ENCODE data around the gene OR2B3.
"Not testable (repeated sequence)": the region's sequence is repeated elsewhere in the genome, so short reads cannot be mapped to it uniquely, and the experiment has no call there.

Gene OR2B3

DNA sequence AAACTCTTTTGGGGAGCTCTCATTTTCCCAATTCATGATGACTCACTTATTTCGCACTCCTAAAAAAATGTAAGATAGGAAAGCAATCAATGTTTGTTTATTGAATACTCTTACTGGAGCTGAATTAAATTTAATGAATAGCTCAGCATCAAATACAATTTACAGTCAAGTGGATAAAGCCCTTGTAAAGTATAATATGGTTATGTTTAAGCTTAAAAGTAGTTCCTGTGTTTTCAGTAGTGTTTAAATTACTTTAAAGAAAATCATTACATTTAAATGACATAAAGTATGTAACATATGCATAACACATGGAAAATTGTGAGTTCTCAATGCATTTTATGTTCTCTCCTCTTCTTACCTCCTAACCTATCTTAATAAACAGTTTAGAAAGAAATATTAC lies at the start of gene OR2B3:
Gene OR2B3 (minus strand): TSS at position 101 of the 400 bp plus-strand sequence. CDS start 65 bp downstream, at position 36.
- no peak for DNase-seq

DNA sequence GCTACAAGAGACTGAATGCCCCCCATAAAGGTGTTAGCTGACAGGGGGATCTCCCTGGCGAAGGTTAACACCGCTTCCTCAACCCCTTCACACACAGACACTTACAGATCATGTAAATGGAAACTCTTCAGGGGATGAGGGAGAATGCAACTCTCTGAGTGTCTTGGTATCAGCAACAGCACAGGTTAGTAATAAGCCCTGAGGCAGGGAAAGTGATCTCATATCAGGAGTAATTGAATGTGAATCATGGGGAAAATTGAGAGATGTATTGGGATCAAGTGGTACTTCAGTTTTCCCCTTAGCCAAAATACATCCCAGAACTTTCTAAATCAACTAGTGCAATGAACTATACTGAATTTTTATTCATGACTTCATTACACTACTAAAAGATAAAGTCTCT lies 44.6 kb upstream of the OR2B3 start:
- no peak for DNase-seq

GRCh38 chr6:29130644-29131043 lies 43.5 kb upstream of the OR2B3 start:
- DNase-seq: no peak

DNA sequence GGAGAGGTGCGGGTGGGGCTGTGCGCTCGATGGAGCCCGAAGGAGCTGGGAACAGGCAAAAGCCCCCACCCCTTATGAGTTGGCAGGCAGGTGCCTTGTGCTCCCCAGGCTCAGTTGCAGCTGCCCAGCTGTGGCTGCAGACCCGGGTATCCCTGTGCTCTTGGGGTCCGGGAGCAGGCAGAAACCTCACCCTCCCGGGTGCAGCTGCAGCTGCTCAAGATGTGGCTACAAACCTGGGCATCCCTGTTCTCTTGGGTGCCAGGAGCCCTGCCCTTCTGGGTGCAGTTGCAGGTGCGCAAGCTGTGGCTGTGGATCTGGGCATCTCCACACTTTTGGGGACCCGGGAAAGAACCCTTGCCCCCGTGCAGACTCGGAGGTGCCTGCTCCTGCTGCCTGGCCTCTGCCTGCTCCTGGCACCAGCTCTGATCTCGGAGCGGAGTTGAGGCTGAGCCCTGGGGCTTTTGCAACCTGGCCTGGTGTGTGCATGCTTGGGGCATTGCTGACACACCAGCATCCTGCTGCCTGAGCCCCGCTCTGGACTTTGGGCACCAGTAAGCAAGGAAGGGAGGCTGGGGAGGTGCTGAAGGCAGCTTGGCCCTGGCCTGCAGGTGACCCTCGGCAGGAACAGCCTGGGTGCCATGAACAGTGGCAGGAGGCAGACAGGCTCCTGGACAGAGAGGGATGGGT lies 42.4 kb upstream of the OR2B3 start:
- DNase-seq: no peak

DNA sequence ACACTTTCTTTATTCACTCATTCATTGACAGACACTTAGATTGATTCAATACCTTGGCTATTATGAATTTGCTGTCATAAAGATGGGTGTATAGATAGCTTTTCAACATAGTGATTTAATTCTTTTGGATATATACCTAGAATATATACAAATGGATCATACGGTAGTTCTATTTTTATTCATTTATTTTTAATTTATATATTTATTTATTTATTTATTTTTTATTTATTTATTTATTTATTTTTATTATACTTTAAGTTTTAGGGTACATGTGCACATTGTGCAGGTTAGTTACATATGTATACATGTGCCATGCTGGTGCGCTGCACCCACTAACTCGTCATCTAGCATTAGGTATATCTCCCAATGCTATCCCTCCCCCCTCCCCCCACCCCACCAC lies 27.9 kb upstream of the OR2B3 start:
- not testable (repeated sequence) for DNase-seq

GRCh38 chr6:29112135-29112534 lies 25.0 kb upstream of the OR2B3 start:
- no peak for DNase-seq

DNA sequence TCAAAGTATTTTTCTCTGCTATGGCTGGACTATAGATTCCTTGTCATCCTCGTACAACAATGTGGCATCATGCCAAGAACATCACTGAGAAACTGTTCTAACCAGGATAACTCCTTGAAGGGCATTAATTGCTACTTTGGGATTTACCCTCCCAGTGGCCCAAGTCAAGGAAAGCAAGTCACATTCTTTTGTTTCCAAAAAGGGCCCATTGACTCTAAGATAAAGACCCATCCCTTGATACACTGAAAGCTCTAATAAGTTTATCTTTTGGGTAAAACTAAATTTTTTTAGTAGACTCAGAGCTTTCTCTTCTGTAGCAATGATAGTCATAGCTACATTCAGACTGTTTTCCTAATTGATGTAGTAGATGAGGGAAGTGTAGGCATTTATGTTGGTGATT lies 20.6 kb upstream of the OR2B3 start, which contains the start of gene OR2J3:
Gene OR2J3 (plus strand): TSS at position 301 of the 400 bp plus-strand sequence. CDS start 3,833 bp downstream, outside the sequence.
- DNase-seq: no peak

- no peak for DNase-seq
Observed at GRCh38 chr6:29099190-29099589, 12.1 kb upstream of the OR2B3 start, which contains the start of gene OR2J1. TSS of gene OR2J1 (plus strand) at chr6:29099490. CDS start at chr6:29100943, 1,453 bp downstream.

DNA sequence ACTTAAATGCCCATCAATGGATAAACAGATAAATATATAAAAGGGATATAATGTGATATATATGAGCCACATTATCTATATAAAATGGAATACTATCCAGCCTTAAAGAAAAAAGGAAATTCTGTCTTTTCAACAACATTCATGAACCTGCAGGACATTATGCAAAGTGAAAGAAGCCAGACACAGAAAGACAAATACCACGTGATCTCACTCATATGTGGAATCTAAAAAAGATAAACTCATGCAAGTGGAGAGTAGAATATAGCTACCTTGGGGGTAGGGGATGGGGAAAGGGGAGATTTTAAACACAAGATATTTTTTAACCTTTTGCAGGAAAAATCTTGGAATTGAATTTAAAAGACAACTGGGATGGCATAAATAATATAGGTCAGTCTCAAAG lies 10.7 kb upstream of the OR2B3 start:
- DNase-seq: no peak

- no peak for DNase-seq
Observed at GRCh38 chr6:29092957-29093356, 5.8 kb upstream of the OR2B3 start.

DNA sequence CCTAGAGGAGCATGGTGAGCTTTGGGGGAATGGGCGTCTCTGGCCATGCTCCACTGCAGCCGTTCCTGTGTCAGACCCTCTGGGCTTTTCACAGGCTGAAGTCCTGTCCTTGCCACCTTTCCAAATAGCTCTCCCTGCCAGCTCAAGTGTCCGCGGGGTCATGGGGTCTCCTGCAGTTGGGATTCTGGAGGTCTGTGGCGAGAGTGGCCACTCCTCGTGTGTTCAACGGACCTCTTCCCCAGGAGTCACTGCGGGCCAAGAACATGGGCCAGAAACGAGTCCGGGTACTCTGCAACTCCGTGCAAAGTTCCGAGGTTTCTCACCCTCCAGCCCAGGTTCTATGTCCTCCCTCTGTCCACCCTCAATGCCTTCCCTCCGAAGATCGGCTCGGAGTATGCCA lies 4.7 kb downstream of the OR2B3 start:
- DNase-seq: no peak

DNA sequence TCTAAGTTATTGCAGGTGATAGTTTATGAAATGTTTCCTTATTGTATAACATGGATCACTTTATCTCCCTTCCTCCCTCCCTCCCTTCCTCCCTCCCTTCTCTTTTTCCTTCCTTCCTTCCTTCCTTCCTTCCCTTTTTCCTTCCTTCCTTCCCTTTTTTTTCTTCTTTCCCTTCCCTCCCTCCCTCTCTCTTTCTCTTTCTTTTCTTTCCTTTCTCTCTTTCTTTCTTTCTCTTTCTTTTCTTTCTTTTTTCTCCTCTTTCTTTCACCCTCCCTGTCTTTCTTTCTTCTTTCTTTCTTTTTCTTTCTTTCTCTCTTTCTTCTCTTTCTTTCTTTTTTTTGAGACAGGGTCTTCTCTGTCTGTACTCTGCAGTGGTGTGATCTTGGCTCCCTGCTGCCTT lies 5.8 kb downstream of the OR2B3 start:
- no peak for DNase-seq

DNA sequence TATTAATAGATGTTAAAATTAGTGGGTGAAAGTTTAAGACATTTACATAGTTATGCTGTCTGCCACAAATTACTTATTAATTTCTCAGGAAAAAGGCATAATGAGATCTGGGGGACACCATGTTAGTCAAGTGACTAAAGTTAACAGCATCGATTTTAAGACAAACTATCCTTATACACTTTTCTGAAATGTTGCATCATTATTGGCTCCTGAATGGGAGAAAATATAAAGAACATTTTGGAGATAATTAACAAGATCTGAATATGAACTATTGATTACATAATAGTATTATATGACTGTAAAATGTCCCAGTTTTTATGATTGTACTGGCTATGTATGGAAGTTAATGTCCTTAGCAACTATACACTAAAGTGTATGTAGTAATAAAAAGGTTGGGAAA lies 7.9 kb downstream of the OR2B3 start:
- no peak for DNase-seq

DNA sequence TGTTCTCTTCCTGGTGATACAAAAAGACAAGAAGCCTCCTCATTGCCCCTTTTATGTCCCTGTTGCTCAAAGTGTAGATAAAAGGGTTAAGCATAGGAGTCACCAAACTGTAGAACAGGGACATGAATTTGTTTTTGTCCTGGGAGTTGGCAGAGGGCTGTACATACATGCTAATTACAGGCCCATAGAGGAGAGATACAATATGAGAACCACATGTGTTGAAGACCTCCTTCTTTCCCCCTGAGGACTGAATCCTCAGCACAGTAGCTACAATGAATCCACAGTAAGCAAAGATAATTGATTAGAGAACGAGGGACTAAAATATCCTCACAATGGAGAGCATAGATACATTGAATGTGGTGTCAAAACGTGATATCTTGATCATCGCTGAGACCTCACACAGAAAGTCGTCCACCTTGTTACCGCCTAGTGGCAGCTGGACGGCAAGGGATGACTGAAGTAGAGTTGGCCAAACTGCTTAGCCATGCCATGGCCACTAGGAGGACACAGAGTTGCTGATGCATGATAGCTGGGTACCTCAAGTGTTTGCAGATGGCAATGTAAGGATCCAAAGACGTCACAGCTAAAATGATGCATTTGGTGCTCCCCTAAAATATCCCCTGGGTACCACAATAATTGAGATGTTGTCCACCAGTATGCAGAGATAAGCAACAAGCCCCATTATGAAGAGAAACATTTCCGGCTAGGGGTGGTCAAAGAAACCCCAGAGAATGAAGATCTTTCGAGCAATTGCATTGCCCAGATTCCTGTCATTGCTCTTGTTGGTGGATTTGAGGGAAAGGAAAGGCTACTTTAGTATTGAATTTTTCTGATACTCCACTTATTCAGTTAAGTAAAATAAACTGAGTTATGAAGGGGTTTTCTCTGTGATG lies 15.0 kb downstream of the OR2B3 start:
- DNase-seq: no peak

DNA sequence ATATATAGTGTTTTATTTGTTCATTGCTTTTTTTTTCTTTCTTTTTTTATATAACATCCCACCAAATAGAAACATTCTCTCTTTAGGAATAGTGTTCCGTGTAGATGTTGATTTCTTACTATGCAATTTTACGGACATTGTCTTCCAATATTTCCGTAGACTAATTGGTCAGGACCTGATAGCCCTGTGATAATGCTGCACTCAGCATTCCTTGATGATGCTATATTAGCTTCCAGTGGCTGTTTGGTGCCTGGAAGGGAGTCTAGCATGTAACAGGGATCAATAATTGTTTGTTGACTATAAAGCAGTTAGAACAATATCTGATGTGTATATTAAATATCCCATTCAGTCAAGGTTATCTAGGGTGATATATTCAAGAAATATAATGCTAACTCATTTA lies 35.4 kb downstream of the OR2B3 start:
- no peak for DNase-seq

DNA sequence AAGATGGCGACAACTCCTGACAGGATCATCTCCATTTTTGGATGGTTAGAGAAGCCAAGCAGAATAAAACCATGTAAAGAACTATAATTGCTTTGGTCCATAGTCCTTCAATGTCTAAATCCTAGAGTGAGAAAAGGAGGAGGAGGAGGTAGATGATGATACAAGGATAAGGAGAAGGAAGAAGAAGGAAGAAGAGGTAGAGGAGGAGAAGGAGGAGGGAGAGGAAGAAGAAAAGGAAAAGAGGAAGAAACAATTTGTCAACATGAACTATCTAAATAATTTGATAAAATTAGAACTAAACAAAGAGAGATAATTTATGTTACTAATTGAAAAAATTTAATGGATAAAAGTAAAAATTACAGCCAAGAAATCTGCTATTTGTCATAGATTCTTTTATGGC lies 42.0 kb downstream of the OR2B3 start, which contains the start of gene OR2W1:
Gene OR2W1 (minus strand): TSS at position 101 of the 400 bp plus-strand sequence. CDS start 0 bp downstream, at position 101.
- no peak for DNase-seq

Measured in activated T-cell treated with anti-CD3 and anti-CD28 coated beads for 4 hours (primary cell).